Neuronal stem cell (in vitro differentiated cells): Measurements from ENCODE around the gene STAT1.
A peak's percentile ranks its signal among the peaks of the same experiment; 100 is the strongest.

Experiments used
- DNase-seq: peaks from one replicate; pipeline ENCODE4 v3.0.0-alpha.2; 2013; ENCODE audit warnings: low spot score
- H2AFZ ChIP-seq: one replicate; pipeline ENCODE4 v1.6.1; 2013; ENCODE audit warnings: mild to moderate bottlenecking, low read length, inconsistent platforms
- H2AK5ac ChIP-seq: 2 replicates; pipeline ENCODE4 v1.6.1; 2013; ENCODE audit warnings: low read depth, mild to moderate bottlenecking, inconsistent platforms, low read length, moderate library complexity, mixed read lengths
- H2BK120ac ChIP-seq: 2 replicates; pipeline ENCODE4 v1.6.1; 2013; ENCODE audit warnings: low read depth, mild to moderate bottlenecking, inconsistent platforms, low read length, moderate library complexity, mixed read lengths
- H2BK12ac ChIP-seq: one replicate; pipeline ENCODE4 v1.6.1; 2013; ENCODE audit warnings: low read length, inconsistent platforms
- H2BK15ac ChIP-seq: 2 replicates; pipeline ENCODE4 v1.6.1; 2013; ENCODE audit warnings: mild to moderate bottlenecking, low read length, inconsistent platforms, mixed read lengths
- H2BK5ac ChIP-seq: one replicate; pipeline ENCODE4 v1.6.1; 2013; ENCODE audit warnings: inconsistent platforms, mild to moderate bottlenecking, low read length, moderate library complexity
- H3K14ac ChIP-seq: one replicate; pipeline ENCODE4 v1.6.1; 2013; ENCODE audit warnings: low read length, inconsistent platforms
- H3K18ac ChIP-seq: 2 replicates; pipeline ENCODE4 v1.6.1; 2013; ENCODE audit warnings: low read length, inconsistent platforms
- H3K23ac ChIP-seq: 2 replicates; pipeline ENCODE4 v1.6.1; 2013; ENCODE audit warnings: low read depth, mild to moderate bottlenecking, mixed read lengths, low read length, inconsistent platforms; ENCODE audit not compliant: poor library complexity
- H3K27ac ChIP-seq: replicated peaks from 3 replicates; pipeline ENCODE4 v1.5.1; 2013; ENCODE audit warnings: low read length, inconsistent platforms
- H3K27me3 ChIP-seq, 3 experiments: 2 replicates each; pipeline ENCODE4 v1.6.1; 2013; ENCODE audit warnings: low read length in 3 of 3, mild to moderate bottlenecking in 2 of 3, inconsistent platforms in 1 of 3, low read depth in 1 of 3, mixed read lengths in 1 of 3, moderate library complexity in 1 of 3; ENCODE audit not compliant: control insufficient read depth in 3 of 3, insufficient read depth in 3 of 3
- H3K36me3 ChIP-seq, 2 donors: replicated peaks in 1 of 2; 2 replicates each; pipeline ENCODE4 v1.6.1; 2013; ENCODE audit warnings: low read length in 2 of 2; ENCODE audit not compliant: control insufficient read depth in 2 of 2, insufficient read depth in 2 of 2
- H3K4ac ChIP-seq: 2 replicates; pipeline ENCODE4 v1.6.1; 2013; ENCODE audit warnings: inconsistent platforms, mild to moderate bottlenecking, low read length, moderate library complexity
- H3K4me1 ChIP-seq, 2 donors: 1 replicate in 1 of 2; 2 replicates in 1 of 2; pipeline ENCODE4 v1.6.1; 2013; ENCODE audit warnings: low read length in 2 of 2, low read depth in 1 of 2; ENCODE audit not compliant: control insufficient read depth in 2 of 2, insufficient read depth in 1 of 2
- H3K4me2 ChIP-seq: one replicate; pipeline ENCODE4 v1.6.1; 2013; ENCODE audit warnings: mild to moderate bottlenecking, low read length, inconsistent platforms; ENCODE audit not compliant: insufficient read depth, poor library complexity, severe bottlenecking
- H3K4me3 ChIP-seq, 2 donors: 2 replicates each; pipeline ENCODE4 v1.5.1; 2013; ENCODE audit warnings: low read length in 2 of 2, mild to moderate bottlenecking in 2 of 2, inconsistent platforms in 1 of 2, moderate library complexity in 1 of 2
- H3K79me1 ChIP-seq: one replicate; pipeline ENCODE4 v1.6.1; 2013; ENCODE audit warnings: low read depth, mild to moderate bottlenecking, inconsistent platforms, low read length, moderate library complexity
- H3K9ac ChIP-seq: one replicate; pipeline ENCODE4 v1.6.1; 2013; ENCODE audit warnings: mild to moderate bottlenecking, low read depth, low read length, inconsistent platforms; ENCODE audit not compliant: poor library complexity
- H3K9me3 ChIP-seq, 2 donors: replicated peaks in 1 of 2; 2 replicates each; pipeline versions ENCODE3 to v1.6.1; 2013; ENCODE audit warnings: low read length in 2 of 2, mild to moderate bottlenecking in 2 of 2, inconsistent platforms in 1 of 2, low read depth in 1 of 2, mixed read lengths in 1 of 2, moderate library complexity in 1 of 2; ENCODE audit not compliant: control insufficient read depth in 2 of 2, insufficient read depth in 1 of 2
- H4K8ac ChIP-seq: one replicate; pipeline ENCODE4 v1.6.1; 2013; ENCODE audit warnings: low read depth, mild to moderate bottlenecking, inconsistent platforms, low read length, moderate library complexity
- H4K91ac ChIP-seq: one replicate; pipeline ENCODE4 v1.6.1; 2013; ENCODE audit warnings: low read length, low read depth, mild to moderate bottlenecking, inconsistent platforms; ENCODE audit not compliant: poor library complexity
- WGBS, 2 donors: extraction: QIAGEN DNeasy Blood & Tissue Kit; methylation state at CpG; one replicate each; pipeline ENCODE4 v1.1.7; 2013; ENCODE audit warnings: missing lambda C conversion rate in 2 of 2, mixed read lengths in 1 of 2; ENCODE audit not compliant: insufficient read length in 2 of 2, insufficient replicate concordance in 1 of 2; ENCODE audit errors: extremely low coverage in 2 of 2; 5-methylcytosine and 5-hydroxymethylcytosine counted together

STAT1 gene

DNA sequence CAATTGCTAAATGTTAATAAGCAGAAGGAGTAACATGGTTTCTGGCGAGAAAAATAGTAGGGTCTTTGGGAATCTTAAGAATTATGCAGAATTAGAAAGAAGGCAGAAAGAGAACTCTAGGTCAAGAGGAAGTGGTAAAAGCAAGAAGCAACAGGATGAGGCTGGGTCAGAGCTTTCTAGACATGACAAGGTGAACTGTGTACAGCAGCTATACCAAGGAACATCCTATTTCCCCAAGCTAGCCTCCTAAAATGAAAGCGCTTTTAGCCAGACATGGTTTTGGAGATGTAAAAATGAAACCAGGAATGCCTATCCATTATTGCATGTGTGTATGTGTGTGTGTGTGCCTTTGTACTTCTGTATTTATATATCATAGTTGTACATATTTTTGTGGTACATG lies 42.3 kb upstream of the STAT1 start:
- H3K9me3 ChIP-seq = no peaks in the 10 kb centered on the region
- no peak overlapping the region for H3K4ac ChIP-seq
- H2BK12ac ChIP-seq = no peak overlapping the region
- H4K91ac ChIP-seq = no peak overlapping the region
- H3K4me3 ChIP-seq = no peak overlapping the region
- H3K27ac ChIP-seq = no peak overlapping the region
- H4K8ac ChIP-seq = no peak overlapping the region
- no peaks in the 10 kb centered on the region for H3K79me1 ChIP-seq
- H3K23ac ChIP-seq = no peak overlapping the region
- H2BK120ac ChIP-seq = no peak overlapping the region
- H2BK15ac ChIP-seq = no peak overlapping the region
- H3K14ac ChIP-seq = no peak overlapping the region
- no peak overlapping the region for H2AK5ac ChIP-seq
- H3K36me3 ChIP-seq = no peaks in the 10 kb centered on the region
- no peak overlapping the region for H2AFZ ChIP-seq
- H2BK5ac ChIP-seq = no peak overlapping the region
- WGBS, 2 donors = no CpG with 5 or more reads among the region's 2 CpGs
- no peak for DNase-seq
- H3K4me1 ChIP-seq = no peaks in the 10 kb centered on the region
- no peak overlapping the region for H3K9ac ChIP-seq
- no peak overlapping the region for H3K18ac ChIP-seq
- H3K4me2 ChIP-seq = no peak overlapping the region
- H3K27me3 ChIP-seq = peaks cover 0 to 3% (median 0%) of the 10 kb centered on the region in 3 experiments

DNA sequence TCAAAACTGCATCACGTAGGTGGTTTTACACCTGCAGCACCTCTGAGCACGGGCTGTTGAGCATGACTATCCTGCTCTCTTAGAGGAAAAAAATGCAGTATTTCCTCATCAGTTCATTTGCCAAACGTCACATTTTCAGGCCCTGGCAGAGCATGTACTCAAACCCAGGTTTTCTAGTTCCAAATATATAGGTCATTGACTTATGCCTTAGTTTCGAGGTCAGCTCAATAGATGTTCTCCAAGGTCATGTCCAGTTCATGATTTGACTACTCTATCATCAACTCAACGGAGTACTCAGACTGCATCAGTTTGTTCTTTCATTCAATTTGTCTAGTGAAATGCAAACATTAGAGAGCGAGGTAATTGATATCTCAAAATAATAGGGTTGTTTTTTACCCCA lies 39.3 kb upstream of the STAT1 start:
- Histone ChIP-seq H3K79me1 (no peaks in the 10 kb centered on the region), H3K36me3 (no peaks in the 10 kb centered on the region), H2AFZ (no peak overlapping the region), H3K9ac (no peak overlapping the region), H4K91ac (no peak overlapping the region), H2BK15ac (no peak overlapping the region), H3K4me1 (no peaks in the 10 kb centered on the region), H2BK120ac (no peak overlapping the region), H3K23ac (no peak overlapping the region), H4K8ac (no peak overlapping the region), H2AK5ac (no peak overlapping the region), H3K9me3 (no peaks in the 10 kb centered on the region), H2BK5ac (no peak overlapping the region), H3K27ac (no peak overlapping the region), H3K18ac (no peak overlapping the region), H3K4me2 (no peak overlapping the region), H3K14ac (no peak overlapping the region), H3K27me3 (peaks cover 0 to 6% (median 0%) of the 10 kb centered on the region in 3 experiments), H2BK12ac (no peak overlapping the region), H3K4ac (no peak overlapping the region), H3K4me3 (no peak overlapping the region)
- DNase-seq = no peak
- no CpG with 5 or more reads among the region's 6 CpGs for WGBS, 2 donors

DNA sequence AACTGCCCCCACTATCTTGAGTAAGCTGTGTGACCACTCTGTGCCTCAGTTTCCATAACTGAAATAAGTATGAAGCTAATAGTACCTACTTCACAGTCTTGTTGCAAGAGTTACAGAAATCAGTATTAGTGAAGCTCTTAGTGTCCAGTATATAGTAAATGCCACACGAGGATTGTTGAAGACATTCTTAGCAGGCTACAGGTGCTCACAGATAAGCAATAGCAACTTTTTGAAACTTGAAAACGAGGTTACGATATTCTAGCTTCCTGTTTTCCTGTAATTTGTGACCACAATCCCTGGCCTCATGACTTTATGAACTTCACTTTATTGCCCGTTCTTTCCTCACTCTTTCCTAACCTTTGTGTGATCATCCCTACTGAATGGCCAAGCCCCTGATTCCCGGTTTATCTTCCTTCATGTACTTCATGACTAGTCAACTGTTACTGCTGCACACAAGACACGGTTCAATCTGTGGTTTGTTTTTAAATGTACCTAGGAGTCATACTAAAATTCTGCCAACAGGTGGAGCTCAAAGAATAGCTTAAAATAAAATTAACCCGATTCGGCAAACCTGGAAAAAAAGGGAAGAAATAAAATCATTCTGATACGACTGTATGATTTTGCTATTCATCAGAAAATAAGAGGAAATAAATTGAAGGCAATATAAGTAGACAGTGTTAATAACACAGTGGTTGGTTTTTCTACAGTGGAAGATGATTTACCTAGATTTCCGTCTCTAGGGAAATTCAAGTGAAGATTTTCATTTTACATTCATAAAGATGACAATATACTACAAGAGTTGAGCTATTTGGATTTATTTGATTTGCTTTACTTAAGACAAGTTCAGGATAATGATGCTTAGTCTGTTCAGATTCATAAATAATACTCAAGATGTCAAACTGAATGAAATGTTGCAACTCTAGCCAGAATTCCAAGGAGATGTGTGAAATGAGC lies 38.1 kb upstream of the STAT1 start:
- DNase-seq = peak; percentile 23
- Histone ChIP-seq H4K8ac (no peak overlapping the region), H3K79me1 (no peaks in the 10 kb centered on the region), H3K4me3 (no peak overlapping the region), H3K23ac (no peak overlapping the region), H3K9ac (no peak overlapping the region), H3K36me3 (no peaks in the 10 kb centered on the region), H4K91ac (no peak overlapping the region), H3K4me1 (no peaks in the 10 kb centered on the region), H3K27ac (no peak overlapping the region), H2BK120ac (no peak overlapping the region), H2AK5ac (no peak overlapping the region), H2BK15ac (no peak overlapping the region), H3K18ac (no peak overlapping the region), H3K9me3 (no peaks in the 10 kb centered on the region), H3K27me3 (peaks cover 0 to 6% (median 0%) of the 10 kb centered on the region in 3 experiments), H2AFZ (no peak overlapping the region), H3K4me2 (no peak overlapping the region), H3K14ac (no peak overlapping the region), H3K4ac (no peak overlapping the region), H2BK5ac (no peak overlapping the region), H2BK12ac (no peak overlapping the region)
- no CpG with 5 or more reads among the region's 10 CpGs for WGBS, 2 donors

DNA sequence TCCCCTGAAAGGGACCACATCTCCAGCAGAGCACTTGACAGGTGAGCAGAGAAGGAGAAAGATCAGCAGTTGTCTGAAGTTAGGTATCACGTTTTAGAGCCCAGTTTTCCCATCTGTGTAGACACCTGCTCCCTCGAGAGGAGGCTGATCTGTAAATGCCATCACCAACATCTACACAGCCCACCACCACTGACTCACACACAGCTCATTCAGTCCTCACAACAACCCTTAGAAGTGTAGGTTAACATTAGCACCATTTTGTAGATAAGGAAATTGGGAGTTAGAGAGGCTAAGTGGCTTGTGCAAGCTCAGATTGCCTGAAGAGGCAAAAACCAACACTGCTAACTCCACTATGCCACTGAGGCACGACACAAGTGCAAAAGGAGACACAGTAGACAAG lies 37.2 kb upstream of the STAT1 start:
- peaks cover 0 to 6% (median 0%) of the 10 kb centered on the region in 3 experiments for H3K27me3 ChIP-seq
- no peak overlapping the region for H3K9ac ChIP-seq
- no peak overlapping the region for H3K18ac ChIP-seq
- H2BK5ac ChIP-seq = no peak overlapping the region
- H3K14ac ChIP-seq = no peak overlapping the region
- no peak overlapping the region for H2AFZ ChIP-seq
- H3K4me2 ChIP-seq = no peak overlapping the region
- H2BK15ac ChIP-seq = no peak overlapping the region
- no peak for DNase-seq
- no peak overlapping the region for H4K91ac ChIP-seq
- WGBS, 2 donors = no CpG with 5 or more reads among the region's 3 CpGs
- no peaks in the 10 kb centered on the region for H3K9me3 ChIP-seq
- H3K4me3 ChIP-seq = no peak overlapping the region
- no peak overlapping the region for H3K23ac ChIP-seq
- H2BK120ac ChIP-seq = no peak overlapping the region
- H2AK5ac ChIP-seq = no peak overlapping the region
- no peak overlapping the region for H2BK12ac ChIP-seq
- no peaks in the 10 kb centered on the region for H3K4me1 ChIP-seq
- no peak overlapping the region for H4K8ac ChIP-seq
- H3K4ac ChIP-seq = no peak overlapping the region
- no peaks in the 10 kb centered on the region for H3K36me3 ChIP-seq
- H3K27ac ChIP-seq = no peak overlapping the region
- no peaks in the 10 kb centered on the region for H3K79me1 ChIP-seq
